ENCODE results near the gene BCR.

- TF ChIP-seq, protein P1, sequence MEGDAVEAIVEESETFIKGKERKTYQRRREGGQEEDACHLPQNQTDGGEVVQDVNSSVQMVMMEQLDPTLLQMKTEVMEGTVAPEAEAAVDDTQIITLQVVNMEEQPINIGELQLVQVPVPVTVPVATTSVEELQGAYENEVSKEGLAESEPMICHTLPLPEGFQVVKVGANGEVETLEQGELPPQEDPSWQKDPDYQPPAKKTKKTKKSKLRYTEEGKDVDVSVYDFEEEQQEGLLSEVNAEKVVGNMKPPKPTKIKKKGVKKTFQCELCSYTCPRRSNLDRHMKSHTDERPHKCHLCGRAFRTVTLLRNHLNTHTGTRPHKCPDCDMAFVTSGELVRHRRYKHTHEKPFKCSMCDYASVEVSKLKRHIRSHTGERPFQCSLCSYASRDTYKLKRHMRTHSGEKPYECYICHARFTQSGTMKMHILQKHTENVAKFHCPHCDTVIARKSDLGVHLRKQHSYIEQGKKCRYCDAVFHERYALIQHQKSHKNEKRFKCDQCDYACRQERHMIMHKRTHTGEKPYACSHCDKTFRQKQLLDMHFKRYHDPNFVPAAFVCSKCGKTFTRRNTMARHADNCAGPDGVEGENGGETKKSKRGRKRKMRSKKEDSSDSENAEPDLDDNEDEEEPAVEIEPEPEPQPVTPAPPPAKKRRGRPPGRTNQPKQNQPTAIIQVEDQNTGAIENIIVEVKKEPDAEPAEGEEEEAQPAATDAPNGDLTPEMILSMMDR (IDR thresholded peaks at IDR 0.05; ENCODE audit: insufficient read depth, low read length, poor library complexity, severe bottlenecking): no peak
- TF ChIP-seq EZH2phosphoT487 (conservative IDR thresholded peaks at IDR 0.05; ENCODE audit: low read length): no peak
Measured at GRCh38 chr22:23184764-23185113, 4.4 kb downstream of the BCR start.
